Osteocyte (in vitro differentiated cells): ENCODE measurements around the gene ALPK3. TPM values are rescaled to one million over a fixed set of nuclear protein-coding genes. Genes with fewer than 3 reads are reported as not detected.

ENCODE experiments used
- DNase-seq: peaks from one replicate; pipeline ENCODE4 v3.0.0; 2021; ENCODE audit warnings: mixed read lengths; ENCODE audit not compliant: unreplicated experiment; ENCODE audit errors: extremely low spot score
- H3K27ac Mint-ChIP-seq: one replicate; pipeline ENCODE4 v1.8.0; 2021; ENCODE audit warnings: mild to moderate bottlenecking, mixed read lengths; ENCODE audit not compliant: unreplicated experiment
- H3K27me3 Mint-ChIP-seq: one replicate; pipeline ENCODE4 v1.8.0; 2021; ENCODE audit warnings: mixed read lengths; ENCODE audit not compliant: unreplicated experiment
- H3K36me3 Mint-ChIP-seq: one replicate; pipeline ENCODE4 v1.8.0; 2021; ENCODE audit warnings: mixed read lengths; ENCODE audit not compliant: unreplicated experiment
- H3K4me1 Mint-ChIP-seq: one replicate; pipeline ENCODE4 v1.8.0; 2021; ENCODE audit warnings: mixed read lengths; ENCODE audit not compliant: unreplicated experiment
- H3K4me3 Mint-ChIP-seq: one replicate; pipeline ENCODE4 v1.8.0; 2021; ENCODE audit warnings: mild to moderate bottlenecking, moderate library complexity, mixed read lengths; ENCODE audit not compliant: unreplicated experiment
- H3K9me3 Mint-ChIP-seq: one replicate; pipeline ENCODE4 v1.8.0; 2021; ENCODE audit warnings: mixed read lengths; ENCODE audit not compliant: unreplicated experiment
- total RNA-seq: library from RNA; stranded (reverse); gene quantifications from 2 replicates; pipeline ENCODE4 v1.2.1, GENCODE V29; 2021
- TF ChIP-seq, protein P1 (sequence below): fragments of 200-600 bp; sonication (generic); IDR thresholded peaks from 2 replicates; pipeline ENCODE4 v1.5.0; 2021; ENCODE audit warnings: antibody characterized with exemption, mild to moderate bottlenecking, moderate library complexity

ALPK3 gene
- total RNA-seq, 1 donor from 2014 or later, result 0.27 TPM

DNA sequence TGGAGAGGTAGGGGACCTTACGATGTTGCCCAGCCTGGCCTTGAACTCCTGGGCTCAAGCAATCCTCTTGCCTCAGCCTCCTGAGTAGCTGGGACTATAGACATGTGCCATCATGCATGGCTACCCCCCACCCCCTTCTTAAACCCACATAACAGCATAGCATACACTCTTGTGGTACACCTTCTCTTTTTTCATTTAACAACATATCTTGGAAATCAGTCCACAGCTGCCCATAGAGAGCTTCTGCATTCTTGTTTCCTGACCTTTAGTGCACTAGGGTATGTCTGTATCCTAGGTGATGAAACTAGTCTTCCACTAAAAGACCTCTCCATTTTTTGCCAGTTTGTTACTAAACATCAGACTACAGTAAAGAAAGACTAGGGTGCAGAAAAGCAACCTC is 100.3 kb downstream of the ALPK3 start:
- no peaks in the 10 kb centered on the region for H3K27me3 Mint-ChIP-seq
- no peak overlapping the region for H3K4me3 Mint-ChIP-seq
- H3K36me3 Mint-ChIP-seq, result no peaks in the 10 kb centered on the region
- peaks cover 30% of the 10 kb centered on the region for H3K4me1 Mint-ChIP-seq
- TF ChIP-seq, protein P1, sequence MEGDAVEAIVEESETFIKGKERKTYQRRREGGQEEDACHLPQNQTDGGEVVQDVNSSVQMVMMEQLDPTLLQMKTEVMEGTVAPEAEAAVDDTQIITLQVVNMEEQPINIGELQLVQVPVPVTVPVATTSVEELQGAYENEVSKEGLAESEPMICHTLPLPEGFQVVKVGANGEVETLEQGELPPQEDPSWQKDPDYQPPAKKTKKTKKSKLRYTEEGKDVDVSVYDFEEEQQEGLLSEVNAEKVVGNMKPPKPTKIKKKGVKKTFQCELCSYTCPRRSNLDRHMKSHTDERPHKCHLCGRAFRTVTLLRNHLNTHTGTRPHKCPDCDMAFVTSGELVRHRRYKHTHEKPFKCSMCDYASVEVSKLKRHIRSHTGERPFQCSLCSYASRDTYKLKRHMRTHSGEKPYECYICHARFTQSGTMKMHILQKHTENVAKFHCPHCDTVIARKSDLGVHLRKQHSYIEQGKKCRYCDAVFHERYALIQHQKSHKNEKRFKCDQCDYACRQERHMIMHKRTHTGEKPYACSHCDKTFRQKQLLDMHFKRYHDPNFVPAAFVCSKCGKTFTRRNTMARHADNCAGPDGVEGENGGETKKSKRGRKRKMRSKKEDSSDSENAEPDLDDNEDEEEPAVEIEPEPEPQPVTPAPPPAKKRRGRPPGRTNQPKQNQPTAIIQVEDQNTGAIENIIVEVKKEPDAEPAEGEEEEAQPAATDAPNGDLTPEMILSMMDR, result no peak
- no peaks in the 10 kb centered on the region for H3K9me3 Mint-ChIP-seq
- no peak for DNase-seq
- H3K27ac Mint-ChIP-seq, result no peak overlapping the region

DNA sequence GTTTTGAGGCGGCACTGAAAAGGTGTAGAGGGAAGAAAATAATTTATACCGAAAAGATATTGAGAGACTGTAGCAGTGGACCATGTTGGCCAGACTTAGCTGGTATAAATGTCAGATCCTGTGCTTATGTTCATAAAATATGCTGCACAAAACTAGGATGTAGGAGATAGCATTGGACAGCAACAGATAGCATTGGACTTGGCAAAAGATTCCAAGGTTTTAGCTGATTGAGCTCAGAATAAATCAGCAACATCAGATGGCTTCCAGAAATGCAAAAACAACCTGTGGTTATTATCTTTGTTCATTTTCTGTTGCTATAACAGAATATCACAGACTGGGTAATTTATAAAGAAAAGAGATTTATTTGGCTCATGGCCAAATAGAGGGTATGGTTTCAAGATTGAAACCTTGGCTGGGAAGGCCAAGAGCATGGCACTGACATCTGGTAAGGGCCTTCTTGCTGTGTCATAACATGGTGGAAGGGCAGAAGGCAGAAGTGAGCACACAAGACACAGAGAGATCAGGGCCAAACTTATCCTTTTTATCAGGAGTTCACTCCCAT is 102.0 kb downstream of the ALPK3 start:
- Mint-ChIP-seq H3K4me3 (no peak overlapping the region), H3K4me1 (peaks cover 19% of the 10 kb centered on the region)

DNA sequence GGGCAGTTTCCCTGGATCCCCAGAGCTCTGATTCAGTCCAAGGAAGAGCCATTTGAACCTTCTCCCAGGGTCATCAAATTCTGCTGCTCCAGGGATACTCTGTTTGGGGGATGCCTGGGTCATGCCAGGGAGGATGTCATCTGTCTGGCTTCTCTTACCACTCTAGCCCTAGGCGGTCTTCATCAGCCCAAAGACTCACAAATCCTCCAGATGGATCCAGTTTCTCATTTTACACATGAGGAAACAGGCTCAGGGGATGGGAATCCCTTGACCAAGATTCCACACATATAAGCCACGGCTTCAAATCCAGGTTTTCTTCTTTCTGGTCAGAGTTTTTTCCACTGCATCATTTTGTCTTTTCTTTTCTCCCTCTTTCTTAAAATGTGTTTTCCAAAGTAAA is 104.0 kb downstream of the ALPK3 start:
- DNase-seq, result no peak
- no peak overlapping the region for H3K27ac Mint-ChIP-seq

More for the DNA sequence above, 102.0 kb downstream of the ALPK3 start:
- no peak overlapping the region for H3K27ac Mint-ChIP-seq
- no peaks in the 10 kb centered on the region for H3K36me3 Mint-ChIP-seq
- TF ChIP-seq, protein P1, result no peak
- no peaks in the 10 kb centered on the region for H3K9me3 Mint-ChIP-seq
- no peak for DNase-seq
- no peaks in the 10 kb centered on the region for H3K27me3 Mint-ChIP-seq

DNA sequence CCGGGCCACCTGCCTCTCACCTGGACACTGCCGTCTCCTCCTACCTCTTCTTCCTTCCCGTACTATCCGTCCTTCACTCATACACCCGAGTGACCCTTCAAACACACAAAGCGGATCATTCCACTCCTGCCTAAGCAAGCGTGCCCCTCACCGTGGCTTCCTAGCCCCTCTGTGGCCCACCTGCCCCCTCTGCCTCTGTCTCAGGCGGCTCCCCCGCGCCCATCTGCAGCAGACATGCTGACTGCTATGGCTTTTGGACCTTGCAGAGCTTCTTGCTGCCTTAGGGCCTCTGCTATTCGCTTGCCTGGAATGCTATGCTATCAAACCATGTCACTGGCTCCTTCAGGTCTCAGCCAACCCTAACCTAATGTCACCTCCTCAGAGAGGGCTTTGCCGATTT is 105.4 kb downstream of the ALPK3 start:
- DNase-seq, result no peak
- H3K4me3 Mint-ChIP-seq, result no peak overlapping the region
- TF ChIP-seq, protein P1, result no peak
- no peaks in the 10 kb centered on the region for H3K27me3 Mint-ChIP-seq
- H3K36me3 Mint-ChIP-seq, result no peaks in the 10 kb centered on the region
- no peaks in the 10 kb centered on the region for H3K9me3 Mint-ChIP-seq
- H3K4me1 Mint-ChIP-seq, result peaks cover 7% of the 10 kb centered on the region
- no peak overlapping the region for H3K27ac Mint-ChIP-seq

More for the DNA sequence above, 104.0 kb downstream of the ALPK3 start:
- H3K27me3 Mint-ChIP-seq, result no peaks in the 10 kb centered on the region
- H3K4me1 Mint-ChIP-seq, result peaks cover 7% of the 10 kb centered on the region
- H3K9me3 Mint-ChIP-seq, result no peaks in the 10 kb centered on the region
- TF ChIP-seq, protein P1, result no peak
- H3K4me3 Mint-ChIP-seq, result no peak overlapping the region
- H3K36me3 Mint-ChIP-seq, result no peaks in the 10 kb centered on the region

Other genes with a start within 250 kb of the ALPK3 start
- gene ZSCAN2, start 216.3 kb upstream of the ALPK3 start, total RNA-seq, result 20.6 and 23.8 TPM in 2 replicates
- gene WDR73, start 163.1 kb upstream of the ALPK3 start, total RNA-seq, result 22.2 and 25.2 TPM in 2 replicates
- 4.4 and 4.7 TPM in 2 replicates for gene NMB, start 159.2 kb upstream of the ALPK3 start, total RNA-seq
- 201 and 202 TPM in 2 replicates for gene SEC11A, start 101.2 kb upstream of the ALPK3 start, total RNA-seq
- 30.1 and 31.0 TPM in 2 replicates for gene ZNF592, start 68.8 kb upstream of the ALPK3 start, total RNA-seq
- not detected in 2 replicates for gene SLC28A1, start 67.3 kb downstream of the ALPK3 start, total RNA-seq
- gene PDE8A, start 164.5 kb downstream of the ALPK3 start, total RNA-seq, result 23.7 and 24.0 TPM in 2 replicates